ENCODE data around the gene FBXO40.

The FBXO40 gene

DNA sequence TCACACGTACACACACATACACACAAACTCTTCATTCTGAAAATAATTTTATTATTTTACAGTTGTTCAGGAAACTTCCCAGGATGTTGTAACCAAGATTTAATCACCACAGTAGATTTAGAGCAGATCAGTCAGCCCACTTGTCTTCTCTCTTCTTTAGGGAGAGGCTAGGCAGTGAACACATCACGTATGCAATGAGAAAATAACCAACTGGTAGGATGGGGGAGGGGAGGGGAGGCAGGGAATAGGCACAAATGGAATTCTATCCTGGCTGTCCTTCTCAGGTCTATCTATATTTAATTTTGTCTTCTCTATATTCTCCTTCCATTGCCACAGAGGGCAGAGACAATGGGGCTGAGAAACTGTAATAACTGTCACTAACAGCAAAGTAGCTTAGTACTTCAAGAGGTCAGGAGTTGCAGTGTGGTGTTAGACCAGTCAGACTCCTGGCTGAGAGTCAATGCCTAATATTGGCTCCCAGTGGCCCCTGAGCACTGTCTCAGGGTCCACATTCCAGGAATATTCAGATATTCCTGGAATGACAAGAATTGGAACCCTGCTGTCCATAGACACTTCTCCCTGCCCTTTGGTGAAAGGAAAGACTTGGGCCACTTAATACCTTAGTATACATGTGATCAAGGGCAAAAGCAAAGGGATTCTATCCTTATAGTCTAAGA lies 70.1 kb downstream of the FBXO40 start:
- DNase-seq: peak in 1 of 3 donors; percentile 24

DNA sequence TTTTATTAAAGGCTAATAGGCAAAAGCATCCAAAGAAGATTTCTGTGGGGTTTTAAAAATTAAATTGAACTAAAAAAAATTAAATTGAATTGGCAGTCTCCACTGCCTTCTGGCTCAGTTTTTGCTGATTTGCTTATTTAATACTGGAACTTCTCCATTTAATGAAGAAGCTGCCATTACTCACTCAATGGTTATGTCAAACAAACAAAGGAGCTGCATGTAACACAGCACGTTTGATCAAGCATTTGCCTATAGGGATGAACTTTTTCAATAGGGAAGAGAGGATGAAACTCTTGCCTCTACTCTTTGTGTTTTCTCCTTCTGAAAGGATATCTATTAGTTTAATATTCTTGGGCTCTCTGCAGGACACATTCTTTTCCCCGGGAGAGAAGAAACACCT lies 72.3 kb downstream of the FBXO40 start:
- DNase-seq: peak; percentile 21 to 51 (median 50)

DNA sequence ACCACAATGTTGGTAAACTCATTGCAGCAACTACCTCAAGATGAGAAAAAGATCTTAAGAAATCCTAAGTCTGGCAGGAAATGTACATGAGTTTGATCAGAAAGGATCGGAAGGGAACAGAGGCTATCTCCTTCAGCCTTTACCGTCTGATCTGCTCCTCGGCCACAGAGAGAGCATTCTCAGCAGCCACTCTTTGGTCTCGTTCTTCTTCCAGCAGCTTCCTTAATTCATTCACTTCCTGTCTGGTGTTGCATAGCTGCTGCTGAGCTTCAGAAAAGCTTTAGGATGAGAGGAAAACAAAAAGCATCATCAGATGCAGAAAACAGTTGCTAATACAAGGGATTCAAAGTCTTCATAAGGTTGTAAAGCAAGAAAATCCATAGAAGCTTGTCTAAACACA lies 74.2 kb downstream of the FBXO40 start:
- DNase-seq: peak; percentile 31 to 43 (median 39)

DNA sequence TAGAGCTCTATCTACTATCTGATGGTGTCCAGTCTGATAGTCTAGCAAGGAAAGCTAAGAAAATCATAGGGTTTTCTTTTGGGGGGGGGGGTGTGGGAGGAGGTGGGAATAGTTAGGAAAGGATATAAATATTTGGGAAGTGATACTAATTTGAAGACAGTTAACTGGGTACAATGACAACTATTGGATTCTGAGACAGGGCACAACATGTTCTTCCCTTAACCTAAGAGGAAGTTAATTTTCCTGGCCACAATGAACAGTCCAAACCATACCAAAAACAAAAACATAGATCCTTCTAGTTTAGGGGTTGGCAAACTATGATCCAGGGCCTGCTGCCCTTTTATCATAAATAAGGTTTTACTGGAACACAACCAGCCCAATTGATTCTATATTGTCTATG lies 77.5 kb downstream of the FBXO40 start:
- DNase-seq: peak in 1 of 3 donors; percentile 22

DNA sequence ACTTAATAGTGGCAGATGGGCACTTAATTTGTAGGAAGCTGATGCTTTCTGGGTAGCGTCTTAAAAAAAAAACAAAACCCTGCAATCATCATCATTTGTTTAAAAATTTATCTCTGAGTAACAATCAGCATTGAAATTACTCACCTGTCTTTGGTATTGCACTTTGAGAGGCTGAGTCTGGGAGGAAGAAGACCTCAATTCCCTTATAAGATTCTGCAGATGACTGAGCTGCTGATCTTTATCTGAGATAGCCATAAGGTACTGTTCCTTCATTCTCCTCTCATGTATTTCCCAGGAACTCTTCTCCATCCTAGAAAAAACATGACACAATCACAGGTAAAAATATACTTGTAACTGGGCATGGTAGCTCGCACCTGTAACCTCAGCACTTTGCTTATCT lies 84.0 kb downstream of the FBXO40 start:
- no peak for DNase-seq
